ENCODE measurements around the gene FBLN5. TPM values are rescaled to one million over a fixed set of nuclear protein-coding genes. Genes with fewer than 3 reads are reported as not detected.

FBLN5 gene
- total and polyA plus RNA-seq, 2 donors (not counting 3 experiments of a cell fraction or from before 2014, with no cell fraction given): 27.6 to 33.1 TPM

GRCh38 chr14:91899806-91900205, 47.7 kb downstream of the FBLN5 start:
- CTCF ChIA-PET: no interaction called here
- H3K9ac ChIP-seq (replicated peaks; ENCODE audit: extremely low read depth, insufficient read depth, low read length): no peak overlapping the region

More at GRCh38 chr14:91899806-91900205, 47.7 kb downstream of the FBLN5 start:
- FAIRE-seq (no peak), DNase-seq (ENCODE audit: low read depth, low spot score) (no peak)
- H2AFZ ChIP-seq (ENCODE audit: low read depth, low read length): no peak overlapping the region
- no peak overlapping the region for H3K27ac ChIP-seq (ENCODE audit: insufficient read depth, low read depth, low read length)
- H3K4me2 ChIP-seq (ENCODE audit: insufficient read depth, low read length): no peak overlapping the region
- H3K27me3 ChIP-seq (ENCODE audit: control insufficient read depth in 2 of 2, insufficient read depth in 2 of 2, low read length in 2 of 2): peaks cover 0 to 5% of the 10 kb centered on the region in 2 experiments
- H3K9me1 ChIP-seq (replicated peaks; ENCODE audit: control insufficient read depth, extremely low read depth, insufficient read depth, low read length): no peaks in the 10 kb centered on the region
- intact Hi-C loops (cut with micrococcal nuclease): no loop called here
- H3K4me1 ChIP-seq (ENCODE audit: control insufficient read depth, extremely low read depth, insufficient read depth, low read length): no peaks in the 10 kb centered on the region
- POLR2A ChIA-PET: no interaction called here
- no peaks in the 10 kb centered on the region for H3K79me2 ChIP-seq (ENCODE audit: control insufficient read depth, insufficient read depth, low read length)
- no peak overlapping the region for H3K4me3 ChIP-seq (replicated peaks in 1 of 3; ENCODE audit: insufficient read depth in 1 of 3, low read depth in 1 of 3, low read length in 3 of 3)
- no peaks in the 10 kb centered on the region for H3K36me3 ChIP-seq (ENCODE audit: control insufficient read depth in 2 of 2, extremely low read depth in 1 of 2, insufficient read depth in 2 of 2, low read length in 2 of 2)
- no peaks in the 10 kb centered on the region for H4K20me1 ChIP-seq (replicated peaks; ENCODE audit: control insufficient read depth, extremely low read depth, insufficient read depth, low read length)
- no peak for TF ChIP-seq POLR2AphosphoS5 (IDR thresholded peaks at IDR 0.05; ENCODE audit: insufficient read depth, low read depth, low read length)
- TF ChIP-seq MYC (IDR thresholded peaks at IDR 0.05; ENCODE audit: low read depth, low read length): no peak
- no peak for TF ChIP-seq CTCF (IDR thresholded peaks at IDR 0.05; ENCODE audit: extremely low read depth in 1 of 2, insufficient read depth in 1 of 2, low read depth in 1 of 2, low read length in 2 of 2)
- TF ChIP-seq FOS (IDR thresholded peaks at IDR 0.05; ENCODE audit: borderline replicate concordance, insufficient read depth, low read length): no peak
- TF ChIP-seq GATA2 (IDR thresholded peaks at IDR 0.05; ENCODE audit: insufficient read depth, insufficient read length, low read depth, low read length): no peak
- TF ChIP-seq POLR2A (IDR thresholded peaks at IDR 0.05; ENCODE audit: low read depth, low read length): no peak
- TF ChIP-seq EZH2 (IDR thresholded peaks at IDR 0.05; ENCODE audit: borderline replicate concordance, low read depth, low read length, severe bottlenecking): no peak
- TF ChIP-seq MAX (IDR thresholded peaks at IDR 0.05; ENCODE audit: insufficient read depth, insufficient read length): no peak
- no peak for TF ChIP-seq JUN (IDR thresholded peaks at IDR 0.05; ENCODE audit: borderline replicate concordance, insufficient read depth, insufficient read length, low read depth)
- dilution Hi-C loops (cut with MboI; ENCODE audit: extremely low pct_ligation_motif_present, low sequenced_read_pairs): no loop called here
- no TSS peak for BruUV-seq (replicated peaks)
- no peaks in the 10 kb centered on the region for H3K9me3 ChIP-seq (replicated peaks; ENCODE audit: control insufficient read depth, insufficient read depth, low read length)

Measured in endothelial cell of umbilical vein (primary cell).